Liver (tissue), 3 donors: ENCODE results near the gene FKBP14.

Experiments
- RAD21 ChIP-seq, 2 donors: IDR thresholded peaks; 2 replicates each; pipeline ENCODE4 v1.6.1; 2016; ENCODE audit warnings: antibody characterized with exemption in 2 of 2, mild to moderate bottlenecking in 2 of 2
- TAF1 ChIP-seq: conservative IDR thresholded peaks from 2 replicates; pipeline ENCODE4 v1.6.1; 2016; ENCODE audit warnings: antibody characterized with exemption, mild to moderate bottlenecking
- TF ChIP-seq, protein P1 (sequence below): fragments of 150-350 bp; IDR thresholded peaks from 2 replicates; pipeline ENCODE4 v1.5.1; 2017; ENCODE audit warnings: improper control_type of control experiment, low read depth, low read length; ENCODE audit not compliant: missing input control
- donor health status: healthy.
- donor health status: healthy.

DNA sequence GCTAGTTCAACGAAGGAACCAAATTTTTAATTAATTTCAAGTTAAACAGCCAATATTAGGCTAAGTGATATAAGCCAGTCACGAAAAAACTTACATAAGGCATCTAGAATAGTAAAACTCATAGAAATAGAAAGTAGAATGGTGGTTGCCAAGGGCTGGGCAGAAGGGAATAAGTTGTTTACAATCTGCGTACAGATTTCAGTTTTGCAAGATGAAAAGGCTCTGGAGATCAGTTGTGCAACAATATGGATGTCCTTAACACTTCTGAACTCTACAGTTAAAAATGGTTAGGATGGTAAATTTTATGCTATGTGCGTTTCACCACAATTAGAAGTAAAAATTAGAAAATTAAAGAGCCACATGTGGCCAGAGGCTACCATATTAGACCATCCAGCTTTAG is 50.2 kb downstream of the FKBP14 start:
- TF ChIP-seq, protein P1, sequence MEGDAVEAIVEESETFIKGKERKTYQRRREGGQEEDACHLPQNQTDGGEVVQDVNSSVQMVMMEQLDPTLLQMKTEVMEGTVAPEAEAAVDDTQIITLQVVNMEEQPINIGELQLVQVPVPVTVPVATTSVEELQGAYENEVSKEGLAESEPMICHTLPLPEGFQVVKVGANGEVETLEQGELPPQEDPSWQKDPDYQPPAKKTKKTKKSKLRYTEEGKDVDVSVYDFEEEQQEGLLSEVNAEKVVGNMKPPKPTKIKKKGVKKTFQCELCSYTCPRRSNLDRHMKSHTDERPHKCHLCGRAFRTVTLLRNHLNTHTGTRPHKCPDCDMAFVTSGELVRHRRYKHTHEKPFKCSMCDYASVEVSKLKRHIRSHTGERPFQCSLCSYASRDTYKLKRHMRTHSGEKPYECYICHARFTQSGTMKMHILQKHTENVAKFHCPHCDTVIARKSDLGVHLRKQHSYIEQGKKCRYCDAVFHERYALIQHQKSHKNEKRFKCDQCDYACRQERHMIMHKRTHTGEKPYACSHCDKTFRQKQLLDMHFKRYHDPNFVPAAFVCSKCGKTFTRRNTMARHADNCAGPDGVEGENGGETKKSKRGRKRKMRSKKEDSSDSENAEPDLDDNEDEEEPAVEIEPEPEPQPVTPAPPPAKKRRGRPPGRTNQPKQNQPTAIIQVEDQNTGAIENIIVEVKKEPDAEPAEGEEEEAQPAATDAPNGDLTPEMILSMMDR, result no peak
- TF ChIP-seq RAD21 (IDR thresholded peaks at IDR 0.05), result no peak
- TF ChIP-seq TAF1, result no peak
